Smooth muscle cell (in vitro differentiated cells): ENCODE data around the gene ZBTB9. TPM values are rescaled to one million over a fixed set of nuclear protein-coding genes. Genes with fewer than 3 reads are reported as not detected.

ENCODE experiments used
- DNase-seq: peaks from one replicate; lab custom pipeline; 2025; ENCODE audit not compliant: unreplicated experiment; lab: John Stamatoyannopoulos, UW
- H2AFZ ChIP-seq: fragments of 200-600 bp; sonication (generic); 2 replicates; pipeline ENCODE4 v1.6.0; 2016; ENCODE audit warnings: antibody characterized with exemption, low read depth, mild to moderate bottlenecking
- H3F3A ChIP-seq: fragments of 200-600 bp; sonication (generic); 2 replicates; pipeline ENCODE4 v1.6.0; 2017; ENCODE audit warnings: antibody characterized with exemption, low read depth
- H3K27ac ChIP-seq: fragments of 200-600 bp; sonication (generic); 2 replicates; pipeline ENCODE4 v1.5.1; 2016; ENCODE audit warnings: low read depth, mild to moderate bottlenecking
- H3K27me3 ChIP-seq: fragments of 200-600 bp; sonication (generic); 2 replicates; pipeline ENCODE4 v1.6.1; 2016; ENCODE audit warnings: low read depth, mild to moderate bottlenecking
- H3K36me3 ChIP-seq: fragments of 200-600 bp; sonication (generic); 2 replicates; pipeline ENCODE4 v1.5.1; 2016; ENCODE audit warnings: low read depth
- H3K4me1 ChIP-seq: fragments of 200-600 bp; sonication (generic); 2 replicates; pipeline ENCODE4 v1.5.1; 2016; ENCODE audit warnings: low read depth
- H3K4me2 ChIP-seq: fragments of 200-600 bp; sonication (generic); 2 replicates; pipeline ENCODE4 v1.6.0; 2016; ENCODE audit warnings: mild to moderate bottlenecking
- H3K4me3 ChIP-seq: fragments of 200-600 bp; sonication (generic); 2 replicates; pipeline ENCODE4 v1.5.1; 2016; ENCODE audit warnings: mild to moderate bottlenecking
- H3K79me2 ChIP-seq: fragments of 200-600 bp; sonication (generic); 2 replicates; pipeline ENCODE4 v1.6.0; 2016; ENCODE audit warnings: low read depth, mild to moderate bottlenecking
- H3K9ac ChIP-seq: fragments of 200-600 bp; sonication (generic); 2 replicates; pipeline ENCODE4 v1.6.0; 2016; ENCODE audit warnings: low read depth
- H3K9me3 ChIP-seq: fragments of 200-600 bp; sonication (generic); replicated peaks from 2 replicates; pipeline ENCODE4 v1.5.1; 2016; ENCODE audit warnings: low read depth
- H4K20me1 ChIP-seq: fragments of 200-600 bp; sonication (generic); 2 replicates; pipeline ENCODE4 v1.6.0; 2016; ENCODE audit warnings: low read depth
- WGBS: methylation state at CpG from one replicate; pipeline ENCODE4 v1.1.7; 2016; ENCODE audit warnings: low lambda C conversion rate; 5-methylcytosine and 5-hydroxymethylcytosine counted together
- polyA plus RNA-seq: library from polyadenylated mRNA; unstranded; fragments of >200 nt; fragmentation: Nextera tagmentation; extraction: Ambion mirVana; gene quantifications from 2 replicates; pipeline ENCODE4 v1.2.1, GENCODE V29; 2016
- total RNA-seq: library from RNA; depleted of rRNA; stranded (reverse); fragments of >200 nt; gene quantifications from 2 replicates; pipeline ENCODE4 v1.2.3, GENCODE V29; 2014
- TF ChIP-seq, protein P1 (sequence below): fragments of 200-600 bp; sonication (generic); IDR thresholded peaks from 2 replicates; pipeline ENCODE4 v1.5.1; 2017; ENCODE audit warnings: borderline replicate concordance, mild to moderate bottlenecking, antibody characterized with exemption; ENCODE audit not compliant: insufficient read depth, poor library complexity, severe bottlenecking

Gene ZBTB9
- total and polyA plus RNA-seq, 2 experiments from 2014 or later: 6.2 to 11.6 TPM

DNA sequence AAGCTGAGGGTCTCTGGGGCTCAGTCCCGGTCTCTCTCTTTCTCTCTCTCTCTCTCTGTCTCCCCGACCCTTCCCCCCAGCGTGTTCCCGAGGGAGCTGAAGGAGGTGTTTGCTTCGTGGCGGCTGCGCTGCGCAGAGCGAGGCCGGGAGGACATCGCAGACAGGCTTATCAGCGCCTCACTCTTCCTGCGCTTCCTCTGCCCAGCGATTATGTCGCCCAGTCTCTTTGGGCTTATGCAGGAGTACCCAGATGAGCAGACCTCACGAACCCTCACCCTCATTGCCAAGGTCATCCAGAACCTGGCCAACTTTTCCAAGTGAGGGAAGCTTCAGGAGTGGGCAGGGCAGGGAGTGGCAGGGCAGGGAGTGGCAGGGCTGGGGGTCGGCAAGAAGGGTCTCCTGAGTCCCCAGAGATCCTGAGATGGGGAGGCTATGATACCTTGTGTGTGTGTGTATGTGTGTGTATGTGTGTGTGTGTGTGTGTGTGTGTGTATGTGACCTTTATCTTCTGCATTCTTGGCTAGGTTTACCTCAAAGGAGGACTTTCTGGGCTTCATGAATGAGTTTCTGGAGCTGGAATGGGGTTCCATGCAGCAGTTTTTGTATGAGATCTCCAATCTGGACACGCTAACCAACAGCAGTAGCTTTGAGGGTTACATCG lies 13.6 kb upstream of the ZBTB9 start:
- WGBS: 90% methylated on average over 19 of the region's 19 CpGs
- H3K9ac ChIP-seq: no peak overlapping the region
- H3K27ac ChIP-seq: no peak overlapping the region
- no peaks in the 10 kb centered on the region for H3K79me2 ChIP-seq
- H3K9me3 ChIP-seq: no peaks in the 10 kb centered on the region
- TF ChIP-seq, protein P1, sequence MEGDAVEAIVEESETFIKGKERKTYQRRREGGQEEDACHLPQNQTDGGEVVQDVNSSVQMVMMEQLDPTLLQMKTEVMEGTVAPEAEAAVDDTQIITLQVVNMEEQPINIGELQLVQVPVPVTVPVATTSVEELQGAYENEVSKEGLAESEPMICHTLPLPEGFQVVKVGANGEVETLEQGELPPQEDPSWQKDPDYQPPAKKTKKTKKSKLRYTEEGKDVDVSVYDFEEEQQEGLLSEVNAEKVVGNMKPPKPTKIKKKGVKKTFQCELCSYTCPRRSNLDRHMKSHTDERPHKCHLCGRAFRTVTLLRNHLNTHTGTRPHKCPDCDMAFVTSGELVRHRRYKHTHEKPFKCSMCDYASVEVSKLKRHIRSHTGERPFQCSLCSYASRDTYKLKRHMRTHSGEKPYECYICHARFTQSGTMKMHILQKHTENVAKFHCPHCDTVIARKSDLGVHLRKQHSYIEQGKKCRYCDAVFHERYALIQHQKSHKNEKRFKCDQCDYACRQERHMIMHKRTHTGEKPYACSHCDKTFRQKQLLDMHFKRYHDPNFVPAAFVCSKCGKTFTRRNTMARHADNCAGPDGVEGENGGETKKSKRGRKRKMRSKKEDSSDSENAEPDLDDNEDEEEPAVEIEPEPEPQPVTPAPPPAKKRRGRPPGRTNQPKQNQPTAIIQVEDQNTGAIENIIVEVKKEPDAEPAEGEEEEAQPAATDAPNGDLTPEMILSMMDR: no peak
- no peaks in the 10 kb centered on the region for H3K27me3 ChIP-seq
- H3K4me1 ChIP-seq: no peaks in the 10 kb centered on the region
- H3K36me3 ChIP-seq: peaks cover 5% of the 10 kb centered on the region
- DNase-seq: no peak
- no peaks in the 10 kb centered on the region for H4K20me1 ChIP-seq
- H3K4me2 ChIP-seq: no peak overlapping the region
- H2AFZ ChIP-seq: no peak overlapping the region
- no peaks in the 10 kb centered on the region for H3F3A ChIP-seq
- H3K4me3 ChIP-seq: no peak overlapping the region

DNA sequence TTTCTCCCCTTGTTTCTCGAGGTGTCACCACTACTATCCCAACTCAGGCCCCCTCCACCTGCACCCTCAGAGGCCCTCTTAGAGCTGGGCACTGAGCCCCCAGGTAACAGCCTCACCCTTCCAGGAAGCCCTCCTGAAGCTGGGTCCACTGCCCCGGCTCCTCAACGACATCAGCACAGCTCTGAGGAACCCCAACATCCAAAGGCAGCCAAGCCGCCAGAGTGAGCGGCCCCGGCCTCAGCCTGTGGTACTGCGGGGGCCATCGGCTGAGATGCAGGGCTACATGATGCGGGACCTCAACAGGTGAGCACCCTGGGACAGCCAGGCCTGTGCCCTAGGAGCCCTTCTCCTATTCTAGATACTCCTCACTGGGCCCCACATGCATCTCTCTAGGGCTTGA lies 12.9 kb upstream of the ZBTB9 start:
- no peak overlapping the region for H2AFZ ChIP-seq
- no peak overlapping the region for H3K4me3 ChIP-seq
- TF ChIP-seq, protein P1: no peak
- H4K20me1 ChIP-seq: no peaks in the 10 kb centered on the region
- H3F3A ChIP-seq: no peaks in the 10 kb centered on the region
- H3K36me3 ChIP-seq: peaks cover 5% of the 10 kb centered on the region
- H3K4me2 ChIP-seq: no peak overlapping the region
- H3K4me1 ChIP-seq: no peaks in the 10 kb centered on the region
- WGBS: 98% methylated on average over 9 of the region's 9 CpGs
- DNase-seq: no peak
- no peak overlapping the region for H3K27ac ChIP-seq
- no peaks in the 10 kb centered on the region for H3K9me3 ChIP-seq
- no peaks in the 10 kb centered on the region for H3K27me3 ChIP-seq
- H3K9ac ChIP-seq: no peak overlapping the region
- no peaks in the 10 kb centered on the region for H3K79me2 ChIP-seq

DNA sequence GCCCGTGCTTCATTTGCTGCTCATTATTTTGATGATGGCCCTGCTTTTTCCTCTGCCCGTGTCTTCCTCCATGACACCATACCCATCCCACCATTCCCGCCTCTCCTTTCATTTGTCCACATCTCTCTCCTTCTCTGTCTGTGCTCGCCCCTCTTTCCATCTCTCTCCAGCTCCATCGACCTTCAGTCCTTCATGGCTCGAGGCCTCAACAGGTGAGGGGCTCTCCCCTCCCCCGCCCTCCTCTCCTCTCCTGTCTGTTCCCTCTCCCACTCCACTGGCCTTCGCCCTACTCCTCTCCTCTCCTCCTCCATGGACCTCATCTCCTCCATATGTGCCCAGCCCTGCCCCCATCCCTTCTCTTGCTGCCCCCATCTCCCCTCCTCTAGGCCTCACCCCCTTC lies 12.1 kb upstream of the ZBTB9 start:
- no peak overlapping the region for H3K27ac ChIP-seq
- H3K36me3 ChIP-seq: no peaks in the 10 kb centered on the region
- H3K9ac ChIP-seq: no peak overlapping the region
- no peaks in the 10 kb centered on the region for H3F3A ChIP-seq
- H3K4me1 ChIP-seq: no peaks in the 10 kb centered on the region
- H3K9me3 ChIP-seq: no peaks in the 10 kb centered on the region
- TF ChIP-seq, protein P1: no peak
- no peaks in the 10 kb centered on the region for H3K79me2 ChIP-seq
- H2AFZ ChIP-seq: no peak overlapping the region
- no peak overlapping the region for H3K4me3 ChIP-seq
- DNase-seq: no peak
- H3K4me2 ChIP-seq: no peak overlapping the region
- H3K27me3 ChIP-seq: no peaks in the 10 kb centered on the region
- 95% methylated on average over 7 of the region's 8 CpGs for WGBS
- H4K20me1 ChIP-seq: no peaks in the 10 kb centered on the region

DNA sequence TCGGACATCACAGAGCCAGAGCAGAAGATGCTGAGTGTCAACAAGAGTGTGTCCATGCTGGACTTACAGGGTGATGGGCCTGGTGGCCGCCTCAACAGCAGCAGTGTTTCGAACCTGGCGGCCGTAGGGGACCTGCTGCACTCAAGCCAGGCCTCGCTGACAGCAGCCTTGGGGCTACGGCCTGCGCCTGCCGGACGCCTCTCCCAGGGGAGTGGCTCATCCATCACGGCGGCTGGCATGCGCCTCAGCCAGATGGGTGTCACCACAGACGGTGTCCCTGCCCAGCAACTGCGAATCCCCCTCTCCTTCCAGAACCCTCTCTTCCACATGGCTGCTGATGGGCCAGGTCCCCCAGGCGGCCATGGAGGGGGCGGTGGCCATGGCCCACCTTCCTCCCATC lies 11.4 kb upstream of the ZBTB9 start:
- Histone ChIP-seq H3K9ac (no peak overlapping the region), H3K27ac (no peak overlapping the region), H3K4me3 (no peak overlapping the region), H2AFZ (no peak overlapping the region), H3K79me2 (no peaks in the 10 kb centered on the region), H4K20me1 (no peaks in the 10 kb centered on the region), H3K4me1 (no peaks in the 10 kb centered on the region), H3K9me3 (no peaks in the 10 kb centered on the region), H3K4me2 (no peak overlapping the region), H3K27me3 (no peaks in the 10 kb centered on the region), H3K36me3 (no peaks in the 10 kb centered on the region), H3F3A (no peaks in the 10 kb centered on the region)
- TF ChIP-seq, protein P1: no peak
- DNase-seq: no peak
- 97% methylated on average over 15 of the region's 17 CpGs for WGBS
